WTC11 (cell line): ENCODE results near the gene SLC13A5. TPM values are rescaled to one million over a fixed set of nuclear protein-coding genes. Genes with fewer than 3 reads are reported as not detected.
A peak's percentile ranks its signal among the peaks of the same experiment; 100 is the strongest.

Source experiments
- ATAC-seq: fragments of 200-7000 bp; cut with Tn5 transposase; 2 replicates; pipeline ENCODE4 v1.10.0; 2021; ENCODE audit warnings: mild to moderate bottlenecking, moderate library complexity
- Bru-seq: library from RNA; stranded (reverse); fragments of 400-500 nt; gene quantifications from one replicate; lab custom pipeline; 2021; lab: Mats Ljungman, UMichigan
- CTCF ChIA-PET: fragments of 300-600 bp; sonication (Branson Sonifier 250); formaldehyde crosslinking; loops from one replicate; lab custom pipeline; 2021; ENCODE audit warnings: antibody characterized with exemption; lab: Charles Lee
- POLR2A ChIA-PET: fragments of 350-600 bp; sonication (Branson Sonifier 250); formaldehyde crosslinking; loops from one replicate; lab custom pipeline; 2021; ENCODE audit warnings: antibody characterized with exemption; lab: Charles Lee
- DNase-seq: peaks from one replicate; pipeline ENCODE4 v3.0.0; 2021; ENCODE audit warnings: low spot score
- H3K27ac Mint-ChIP-seq: 2 replicates; pipeline ENCODE4 v1.8.0; 2021; ENCODE audit warnings: mixed read lengths
- H3K27me3 Mint-ChIP-seq: 2 replicates; pipeline ENCODE4 v1.8.0; 2021; ENCODE audit warnings: low read depth, mild to moderate bottlenecking, moderate library complexity, mixed read lengths
- H3K36me3 Mint-ChIP-seq: 2 replicates; pipeline ENCODE4 v1.8.0; 2021; ENCODE audit warnings: mixed read lengths
- H3K4me1 Mint-ChIP-seq: 2 replicates; pipeline ENCODE4 v1.8.0; 2022; ENCODE audit warnings: mixed read lengths
- H3K4me3 Mint-ChIP-seq: 2 replicates; pipeline ENCODE4 v1.8.0; 2021; ENCODE audit warnings: mild to moderate bottlenecking, moderate library complexity, mixed read lengths
- H3K9me3 Mint-ChIP-seq: 2 replicates; pipeline ENCODE4 v1.8.0; 2021; ENCODE audit warnings: mixed read lengths
- ELF4 ChIP-seq: sonication (generic); formaldehyde crosslinking; IDR thresholded peaks from 2 replicates; pipeline ENCODE4 v1.8.1; 2022; ENCODE audit warnings: low read depth, mild to moderate bottlenecking, moderate library complexity, missing genetic modification reagents
- ESRRA ChIP-seq: sonication (generic); formaldehyde crosslinking; IDR thresholded peaks from 2 replicates; pipeline ENCODE4 v1.8.1; 2022; ENCODE audit warnings: mild to moderate bottlenecking, missing genetic modification reagents, borderline replicate concordance
- FOXK1 ChIP-seq: sonication (generic); formaldehyde crosslinking; IDR thresholded peaks from 2 replicates; pipeline ENCODE4 v1.8.0; 2022; ENCODE audit warnings: mild to moderate bottlenecking, moderate library complexity, missing genetic modification reagents
- GABPB1 ChIP-seq: sonication (generic); formaldehyde crosslinking; IDR thresholded peaks from 2 replicates; pipeline ENCODE4 v1.8.1; 2023; ENCODE audit warnings: mild to moderate bottlenecking, missing genetic modification reagents
- GRHL2 ChIP-seq: fragments of 250-450 bp; sonication (Bioruptor Pico); IDR thresholded peaks from 2 replicates; pipeline ENCODE4 v1.8.0; 2022; ENCODE audit warnings: mild to moderate bottlenecking, moderate library complexity; ENCODE audit not compliant: insufficient replicate concordance, severe bottlenecking
- JUN ChIP-seq: sonication (generic); formaldehyde crosslinking; IDR thresholded peaks from 2 replicates; pipeline ENCODE4 v1.8.0; 2023; ENCODE audit warnings: mild to moderate bottlenecking, missing genetic modification reagents
- SP1 ChIP-seq: sonication (generic); formaldehyde crosslinking; conservative IDR thresholded peaks from 2 replicates; pipeline ENCODE4 v1.8.1; 2022; ENCODE audit warnings: missing genetic modification reagents
- ZNF219 ChIP-seq: sonication (generic); formaldehyde crosslinking; IDR thresholded peaks from 2 replicates; pipeline ENCODE4 v1.8.0; 2023; ENCODE audit warnings: missing genetic modification reagents, mild to moderate bottlenecking, borderline replicate concordance
- ZNF232 ChIP-seq: sonication (generic); formaldehyde crosslinking; IDR thresholded peaks from 2 replicates; pipeline ENCODE4 v1.8.0; 2022; ENCODE audit warnings: mild to moderate bottlenecking, missing genetic modification reagents
- long read RNA-seq, 3 experiments: library from RNA in 1 of 3; library from capped mRNA in 1 of 3; library from polyadenylated mRNA in 1 of 3; unstranded in 2 of 3; stranded (forward) in 1 of 3; transcript quantifications; one replicate each; pipeline ENCODE4 v2.0.0, GENCODE V29; 2021
- total RNA-seq: library from RNA; stranded (reverse); gene quantifications from 3 replicates; pipeline ENCODE4 v1.2.3, GENCODE V29; 2021
- TF ChIP-seq, protein P1 (sequence below): sonication (generic); formaldehyde crosslinking; IDR thresholded peaks from 2 replicates; pipeline ENCODE4 v1.8.1; 2023; ENCODE audit warnings: mild to moderate bottlenecking, moderate library complexity, missing genetic modification reagents
- TF ChIP-seq, protein P2 (sequence below): fragments of 200-600 bp; IDR thresholded peaks from 2 replicates; pipeline ENCODE4 v1.8.0; 2022; ENCODE audit warnings: antibody characterized with exemption
- TF ChIP-seq, protein P3 (sequence below): sonication (generic); formaldehyde crosslinking; IDR thresholded peaks from 2 replicates; pipeline ENCODE4 v1.8.0; 2022; ENCODE audit warnings: mild to moderate bottlenecking, missing genetic modification reagents
- TF ChIP-seq, protein P4 (sequence below): sonication (generic); formaldehyde crosslinking; IDR thresholded peaks from 2 replicates; pipeline ENCODE4 v1.8.0; 2023; ENCODE audit warnings: mild to moderate bottlenecking, missing genetic modification reagents
- TF ChIP-seq, protein P5 (sequence below): sonication (generic); formaldehyde crosslinking; IDR thresholded peaks from 2 replicates; pipeline ENCODE4 v1.8.1; 2023; ENCODE audit warnings: mild to moderate bottlenecking, missing genetic modification reagents
- TF ChIP-seq, protein P6 (sequence below): sonication (generic); formaldehyde crosslinking; IDR thresholded peaks from 2 replicates; pipeline ENCODE4 v1.8.1; 2022; ENCODE audit warnings: mild to moderate bottlenecking, missing genetic modification reagents, moderate library complexity, borderline replicate concordance

Gene SLC13A5
- 1.6 to 2.3 TPM (median 1.8 TPM) in 3 replicates for total RNA-seq
- Bru-seq, nascent RNA: percentile 32 among the genes with signal in this experiment
- long read RNA-seq, experiment 1, partial matches to known transcripts: 0 of 1 reads
- long read RNA-seq, experiment 1, other reads (novel, unspliced or antisense): 0 of 1 reads
- long read RNA-seq, experiment 2, partial matches to known transcripts: 1 of 1 reads
- long read RNA-seq, experiment 2, other reads (novel, unspliced or antisense): 0 of 1 reads
- long read RNA-seq, experiment 3: 0 reads

DNA sequence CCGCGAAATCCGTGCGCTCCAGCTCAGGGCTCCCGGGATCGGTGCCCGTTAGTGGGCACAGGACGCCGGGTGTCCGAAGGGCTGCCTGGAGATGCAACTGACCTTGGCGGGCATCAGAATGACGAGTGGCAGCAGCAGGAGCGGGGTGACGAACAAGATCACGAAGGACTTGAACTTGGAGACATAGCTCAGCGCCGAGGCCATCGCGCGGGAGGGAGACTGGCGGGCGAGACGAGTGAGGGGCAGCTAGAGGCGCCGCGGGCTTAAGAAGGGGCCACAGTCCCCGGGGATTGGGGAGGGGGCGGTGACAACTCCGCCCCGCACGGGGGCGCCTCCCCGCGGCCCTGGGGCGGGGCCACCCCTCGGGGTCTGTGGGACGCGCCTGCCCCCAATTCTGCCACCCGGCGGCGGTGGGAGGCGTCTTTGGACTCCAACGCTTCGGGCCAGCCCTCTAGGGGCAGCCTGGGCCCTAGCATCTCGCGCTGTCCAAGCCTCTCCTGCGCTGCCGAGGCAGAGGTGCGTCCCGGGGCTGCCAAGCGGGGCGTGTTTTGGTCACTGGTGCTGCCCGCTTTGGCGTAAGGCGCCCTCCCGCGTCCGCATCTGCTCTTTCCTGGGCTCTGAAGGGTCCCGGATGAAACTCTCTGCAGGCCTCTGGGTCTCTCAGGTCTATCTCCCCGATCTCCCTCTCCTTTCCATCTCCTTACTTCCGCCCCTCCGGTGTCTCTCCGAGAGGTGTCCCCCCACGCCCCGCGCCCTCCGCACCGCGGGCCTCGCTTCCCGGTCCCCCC lies at the start of gene SLC13A5:
SLC13A5 (minus strand) TSS at position 240 of the 788 bp plus-strand sequence; CDS start at position 204, 36 bp downstream.
- POLR2A ChIA-PET: interaction anchor here (1.0 kb wide), 1 partner anchor 37 kb away, joined by 3 read pairs; no protein-coding TSS in a partner anchor
- DNase-seq (peak; percentile 87), ATAC-seq (peak; percentile 90)
- Mint-ChIP-seq H3K4me3 (peak within 1 kb of the TSS; percentile 92), H3K4me1 (peaks cover 21% of the 10 kb centered on the region), H3K27ac (no peak within 1 kb of the TSS), H3K36me3 (peaks cover 12% of the 10 kb centered on the region), H3K27me3 (peaks cover 63% of the 10 kb centered on the region), H3K9me3 (peaks cover 30% of the 10 kb centered on the region)
- CTCF ChIA-PET: interaction anchor here (0.5 to 4.9 kb wide), 37 partner anchors 8 to 1274 kb away, joined by 3 to 104 read pairs (median 4); partner anchors contain the start of genes ALOX12, C1QBP, TEKT1 and XAF1
- TF ChIP-seq FOXK1: peak; percentile 12; the same call in 1 of the 2 replicates
- no peak for TF ChIP-seq ELF4 (CRISPR knock-in tag)
- TF ChIP-seq, protein P1, sequence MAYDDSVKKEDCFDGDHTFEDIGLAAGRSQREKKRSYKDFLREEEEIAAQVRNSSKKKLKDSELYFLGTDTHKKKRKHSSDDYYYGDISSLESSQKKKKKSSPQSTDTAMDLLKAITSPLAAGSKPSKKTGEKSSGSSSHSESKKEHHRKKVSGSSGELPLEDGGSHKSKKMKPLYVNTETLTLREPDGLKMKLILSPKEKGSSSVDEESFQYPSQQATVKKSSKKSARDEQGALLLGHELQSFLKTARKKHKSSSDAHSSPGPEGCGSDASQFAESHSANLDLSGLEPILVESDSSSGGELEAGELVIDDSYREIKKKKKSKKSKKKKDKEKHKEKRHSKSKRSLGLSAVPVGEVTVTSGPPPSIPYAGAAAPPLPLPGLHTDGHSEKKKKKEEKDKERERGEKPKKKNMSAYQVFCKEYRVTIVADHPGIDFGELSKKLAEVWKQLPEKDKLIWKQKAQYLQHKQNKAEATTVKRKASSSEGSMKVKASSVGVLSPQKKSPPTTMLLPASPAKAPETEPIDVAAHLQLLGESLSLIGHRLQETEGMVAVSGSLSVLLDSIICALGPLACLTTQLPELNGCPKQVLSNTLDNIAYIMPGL (CRISPR knock-in tag): peak; percentile 61
- TF ChIP-seq SP1 (CRISPR knock-in tag): peak; percentile 61; the same call in 1 of the 2 replicates
- TF ChIP-seq, protein P2, sequence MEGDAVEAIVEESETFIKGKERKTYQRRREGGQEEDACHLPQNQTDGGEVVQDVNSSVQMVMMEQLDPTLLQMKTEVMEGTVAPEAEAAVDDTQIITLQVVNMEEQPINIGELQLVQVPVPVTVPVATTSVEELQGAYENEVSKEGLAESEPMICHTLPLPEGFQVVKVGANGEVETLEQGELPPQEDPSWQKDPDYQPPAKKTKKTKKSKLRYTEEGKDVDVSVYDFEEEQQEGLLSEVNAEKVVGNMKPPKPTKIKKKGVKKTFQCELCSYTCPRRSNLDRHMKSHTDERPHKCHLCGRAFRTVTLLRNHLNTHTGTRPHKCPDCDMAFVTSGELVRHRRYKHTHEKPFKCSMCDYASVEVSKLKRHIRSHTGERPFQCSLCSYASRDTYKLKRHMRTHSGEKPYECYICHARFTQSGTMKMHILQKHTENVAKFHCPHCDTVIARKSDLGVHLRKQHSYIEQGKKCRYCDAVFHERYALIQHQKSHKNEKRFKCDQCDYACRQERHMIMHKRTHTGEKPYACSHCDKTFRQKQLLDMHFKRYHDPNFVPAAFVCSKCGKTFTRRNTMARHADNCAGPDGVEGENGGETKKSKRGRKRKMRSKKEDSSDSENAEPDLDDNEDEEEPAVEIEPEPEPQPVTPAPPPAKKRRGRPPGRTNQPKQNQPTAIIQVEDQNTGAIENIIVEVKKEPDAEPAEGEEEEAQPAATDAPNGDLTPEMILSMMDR: peak; percentile 29; the same call in 1 of the 2 replicates
- TF ChIP-seq, all 79 proteins: peak for 4

DNA sequence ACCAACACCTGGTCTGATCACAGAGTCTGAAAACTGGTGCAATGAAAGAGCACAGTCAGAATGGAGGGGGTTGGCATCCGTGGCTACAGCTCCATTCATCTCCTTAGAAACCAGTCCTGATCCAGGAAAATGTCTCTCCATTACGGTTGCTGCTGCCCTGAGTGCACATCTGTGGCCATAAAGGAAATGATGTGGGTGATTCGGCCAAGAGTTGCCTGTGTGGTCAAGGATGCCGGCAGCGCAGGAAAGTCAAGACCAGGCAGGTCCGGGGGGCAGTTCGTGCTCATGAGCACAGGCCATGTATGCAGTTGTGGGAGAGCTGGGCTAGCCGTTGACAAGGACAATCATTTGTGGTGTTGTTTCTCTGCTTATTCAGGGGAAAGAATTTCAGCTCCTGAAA lies 48.6 kb upstream of the SLC13A5 start:
- peaks cover 4% of the 10 kb centered on the region for H3K9me3 Mint-ChIP-seq
- peaks cover 28% of the 10 kb centered on the region for H3K4me1 Mint-ChIP-seq
- POLR2A ChIA-PET: no interaction called here
- ATAC-seq (no peak), DNase-seq (no peak)
- TF ChIP-seq, protein P3, sequence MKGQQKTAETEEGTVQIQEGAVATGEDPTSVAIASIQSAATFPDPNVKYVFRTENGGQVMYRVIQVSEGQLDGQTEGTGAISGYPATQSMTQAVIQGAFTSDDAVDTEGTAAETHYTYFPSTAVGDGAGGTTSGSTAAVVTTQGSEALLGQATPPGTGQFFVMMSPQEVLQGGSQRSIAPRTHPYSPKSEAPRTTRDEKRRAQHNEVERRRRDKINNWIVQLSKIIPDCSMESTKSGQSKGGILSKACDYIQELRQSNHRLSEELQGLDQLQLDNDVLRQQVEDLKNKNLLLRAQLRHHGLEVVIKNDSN: no peak
- TF ChIP-seq ZNF219 (CRISPR knock-in tag) (no peak), GABPB1 (CRISPR knock-in tag) (no peak), ESRRA (CRISPR knock-in tag) (no peak), JUN (no peak), ZNF232 (CRISPR knock-in tag) (no peak), GRHL2 (CRISPR knock-in tag) (no peak)
- TF ChIP-seq, protein P4, sequence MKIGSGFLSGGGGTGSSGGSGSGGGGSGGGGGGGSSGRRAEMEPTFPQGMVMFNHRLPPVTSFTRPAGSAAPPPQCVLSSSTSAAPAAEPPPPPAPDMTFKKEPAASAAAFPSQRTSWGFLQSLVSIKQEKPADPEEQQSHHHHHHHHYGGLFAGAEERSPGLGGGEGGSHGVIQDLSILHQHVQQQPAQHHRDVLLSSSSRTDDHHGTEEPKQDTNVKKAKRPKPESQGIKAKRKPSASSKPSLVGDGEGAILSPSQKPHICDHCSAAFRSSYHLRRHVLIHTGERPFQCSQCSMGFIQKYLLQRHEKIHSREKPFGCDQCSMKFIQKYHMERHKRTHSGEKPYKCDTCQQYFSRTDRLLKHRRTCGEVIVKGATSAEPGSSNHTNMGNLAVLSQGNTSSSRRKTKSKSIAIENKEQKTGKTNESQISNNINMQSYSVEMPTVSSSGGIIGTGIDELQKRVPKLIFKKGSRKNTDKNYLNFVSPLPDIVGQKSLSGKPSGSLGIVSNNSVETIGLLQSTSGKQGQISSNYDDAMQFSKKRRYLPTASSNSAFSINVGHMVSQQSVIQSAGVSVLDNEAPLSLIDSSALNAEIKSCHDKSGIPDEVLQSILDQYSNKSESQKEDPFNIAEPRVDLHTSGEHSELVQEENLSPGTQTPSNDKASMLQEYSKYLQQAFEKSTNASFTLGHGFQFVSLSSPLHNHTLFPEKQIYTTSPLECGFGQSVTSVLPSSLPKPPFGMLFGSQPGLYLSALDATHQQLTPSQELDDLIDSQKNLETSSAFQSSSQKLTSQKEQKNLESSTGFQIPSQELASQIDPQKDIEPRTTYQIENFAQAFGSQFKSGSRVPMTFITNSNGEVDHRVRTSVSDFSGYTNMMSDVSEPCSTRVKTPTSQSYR (CRISPR knock-in tag): no peak
- TF ChIP-seq, protein P5, sequence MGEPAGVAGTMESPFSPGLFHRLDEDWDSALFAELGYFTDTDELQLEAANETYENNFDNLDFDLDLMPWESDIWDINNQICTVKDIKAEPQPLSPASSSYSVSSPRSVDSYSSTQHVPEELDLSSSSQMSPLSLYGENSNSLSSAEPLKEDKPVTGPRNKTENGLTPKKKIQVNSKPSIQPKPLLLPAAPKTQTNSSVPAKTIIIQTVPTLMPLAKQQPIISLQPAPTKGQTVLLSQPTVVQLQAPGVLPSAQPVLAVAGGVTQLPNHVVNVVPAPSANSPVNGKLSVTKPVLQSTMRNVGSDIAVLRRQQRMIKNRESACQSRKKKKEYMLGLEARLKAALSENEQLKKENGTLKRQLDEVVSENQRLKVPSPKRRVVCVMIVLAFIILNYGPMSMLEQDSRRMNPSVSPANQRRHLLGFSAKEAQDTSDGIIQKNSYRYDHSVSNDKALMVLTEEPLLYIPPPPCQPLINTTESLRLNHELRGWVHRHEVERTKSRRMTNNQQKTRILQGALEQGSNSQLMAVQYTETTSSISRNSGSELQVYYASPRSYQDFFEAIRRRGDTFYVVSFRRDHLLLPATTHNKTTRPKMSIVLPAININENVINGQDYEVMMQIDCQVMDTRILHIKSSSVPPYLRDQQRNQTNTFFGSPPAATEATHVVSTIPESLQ (CRISPR knock-in tag): no peak
- TF ChIP-seq, protein P1 (CRISPR knock-in tag): no peak
- TF ChIP-seq, protein P6, sequence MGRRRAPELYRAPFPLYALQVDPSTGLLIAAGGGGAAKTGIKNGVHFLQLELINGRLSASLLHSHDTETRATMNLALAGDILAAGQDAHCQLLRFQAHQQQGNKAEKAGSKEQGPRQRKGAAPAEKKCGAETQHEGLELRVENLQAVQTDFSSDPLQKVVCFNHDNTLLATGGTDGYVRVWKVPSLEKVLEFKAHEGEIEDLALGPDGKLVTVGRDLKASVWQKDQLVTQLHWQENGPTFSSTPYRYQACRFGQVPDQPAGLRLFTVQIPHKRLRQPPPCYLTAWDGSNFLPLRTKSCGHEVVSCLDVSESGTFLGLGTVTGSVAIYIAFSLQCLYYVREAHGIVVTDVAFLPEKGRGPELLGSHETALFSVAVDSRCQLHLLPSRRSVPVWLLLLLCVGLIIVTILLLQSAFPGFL (CRISPR knock-in tag): no peak
- H3K27ac Mint-ChIP-seq: no peak overlapping the region
- H3K4me3 Mint-ChIP-seq: no peak overlapping the region
- H3K27me3 Mint-ChIP-seq: peaks cover 6% of the 10 kb centered on the region
- H3K36me3 Mint-ChIP-seq: no peaks in the 10 kb centered on the region
- CTCF ChIA-PET: no interaction called here
